ENCODE measurements around the gene BMERB1. TPM values are rescaled to one million over a fixed set of nuclear protein-coding genes. Genes with fewer than 3 reads are reported as not detected.

BMERB1 gene
- total and polyA plus RNA-seq, 2 experiments from 2014 or later, result 7.3 to 10.3 TPM

DNA sequence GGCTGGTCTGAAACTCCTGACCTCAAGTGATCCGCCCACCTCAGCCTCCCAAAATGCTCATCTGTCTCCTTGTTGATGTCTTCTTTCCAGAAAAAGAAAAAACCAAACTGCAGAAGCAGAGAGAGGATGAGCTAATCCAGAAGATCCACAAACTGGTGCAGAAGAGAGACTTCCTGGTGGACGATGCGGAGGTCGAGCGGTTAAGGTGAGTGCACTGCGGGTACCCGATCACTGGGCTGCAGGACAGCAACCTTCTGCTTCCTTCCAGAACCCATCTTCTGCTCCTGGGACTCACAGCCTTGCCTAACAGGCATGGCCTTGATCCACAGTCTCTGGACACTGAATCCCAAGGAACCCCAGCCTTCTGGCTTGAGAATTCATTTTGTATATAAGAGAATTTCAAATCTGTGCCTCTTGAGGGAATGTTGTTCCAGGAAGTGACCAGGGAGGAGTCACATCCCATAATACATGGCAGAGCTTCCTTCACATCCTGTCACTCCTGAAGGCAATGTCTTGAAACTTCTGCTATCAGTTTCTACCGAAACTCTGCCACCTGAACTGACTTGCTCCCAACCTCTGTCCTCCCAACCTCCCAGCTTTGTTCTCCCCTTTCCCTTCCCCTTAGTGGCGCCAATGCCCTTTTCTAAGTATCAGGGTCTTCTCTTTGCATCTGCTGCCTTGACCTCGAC, 146.9 kb downstream of the BMERB1 start:
- Histone ChIP-seq H2AFZ (no peak overlapping the region), H3K9me2 (replicated peaks; ENCODE audit: insufficient read depth) (no peaks in the 10 kb centered on the region), H3K36me3 (replicated peaks; ENCODE audit: insufficient read depth, low read depth) (no peaks in the 10 kb centered on the region), H3K9me3 (ENCODE audit: low read depth) (no peaks in the 10 kb centered on the region), H3K4me1 (ENCODE audit: insufficient read depth) (no peaks in the 10 kb centered on the region), H3K4me2 (no peak overlapping the region), H3K79me2 (no peaks in the 10 kb centered on the region), H3K27ac (no peak overlapping the region), H3K4me3 (no peak overlapping the region), H4K20me1 (ENCODE audit: insufficient read depth, poor library complexity, severe bottlenecking) (no peaks in the 10 kb centered on the region), H3K27me3 (no peaks in the 10 kb centered on the region)
- TF ChIP-seq EZH2phosphoT487 (IDR thresholded peaks at IDR 0.05; ENCODE audit: low read depth, severe bottlenecking, unreplicated experiment), result no peak
- TF ChIP-seq CTCF (IDR thresholded peaks at IDR 0.05; ENCODE audit: poor library complexity), result no peak
- no peak for TF ChIP-seq EZH2 (IDR thresholded peaks at IDR 0.05; ENCODE audit: borderline replicate concordance)
- WGBS (ENCODE audit: low lambda C conversion rate, missing lambda C conversion rate), result 94% methylated on average over 10 of the region's 10 CpGs
- no peak for DNase-seq (ENCODE audit: low spot score)

DNA sequence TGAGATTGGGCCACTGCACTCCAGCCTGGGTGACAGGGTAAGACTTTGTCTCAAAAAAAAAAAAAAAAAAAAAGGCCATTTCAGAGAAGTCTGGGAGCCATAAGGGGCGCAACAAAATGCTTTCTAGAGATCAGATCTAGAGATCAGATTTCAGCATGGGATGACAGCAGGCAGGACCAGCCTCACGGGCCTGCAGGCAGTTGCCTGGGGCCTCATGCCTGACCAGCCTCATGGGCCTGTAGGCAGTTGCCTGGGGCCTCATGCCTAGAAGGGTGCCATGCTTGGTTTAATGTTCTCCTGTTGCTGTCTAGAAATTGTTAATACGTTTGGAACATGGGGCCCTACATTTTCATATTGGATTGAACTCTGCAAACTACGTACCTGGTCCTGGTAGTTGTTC, 149.1 kb downstream of the BMERB1 start:
- Histone ChIP-seq H2AFZ (no peak overlapping the region), H3K27ac (no peak overlapping the region), H3K4me3 (no peak overlapping the region), H3K9me3 (ENCODE audit: low read depth) (no peaks in the 10 kb centered on the region), H3K36me3 (replicated peaks; ENCODE audit: insufficient read depth, low read depth) (no peaks in the 10 kb centered on the region), H3K4me2 (no peak overlapping the region), H3K79me2 (no peaks in the 10 kb centered on the region), H4K20me1 (ENCODE audit: insufficient read depth, poor library complexity, severe bottlenecking) (no peaks in the 10 kb centered on the region), H3K9me2 (replicated peaks; ENCODE audit: insufficient read depth) (no peaks in the 10 kb centered on the region), H3K27me3 (no peaks in the 10 kb centered on the region), H3K4me1 (ENCODE audit: insufficient read depth) (no peaks in the 10 kb centered on the region)
- WGBS (ENCODE audit: low lambda C conversion rate, missing lambda C conversion rate), result 87% methylated on average over 4 of the region's 4 CpGs
- DNase-seq (ENCODE audit: low spot score), result no peak
- TF ChIP-seq EZH2 (IDR thresholded peaks at IDR 0.05; ENCODE audit: borderline replicate concordance), result no peak
- no peak for TF ChIP-seq EZH2phosphoT487 (IDR thresholded peaks at IDR 0.05; ENCODE audit: low read depth, severe bottlenecking, unreplicated experiment)
- TF ChIP-seq CTCF (IDR thresholded peaks at IDR 0.05; ENCODE audit: poor library complexity), result no peak

DNA sequence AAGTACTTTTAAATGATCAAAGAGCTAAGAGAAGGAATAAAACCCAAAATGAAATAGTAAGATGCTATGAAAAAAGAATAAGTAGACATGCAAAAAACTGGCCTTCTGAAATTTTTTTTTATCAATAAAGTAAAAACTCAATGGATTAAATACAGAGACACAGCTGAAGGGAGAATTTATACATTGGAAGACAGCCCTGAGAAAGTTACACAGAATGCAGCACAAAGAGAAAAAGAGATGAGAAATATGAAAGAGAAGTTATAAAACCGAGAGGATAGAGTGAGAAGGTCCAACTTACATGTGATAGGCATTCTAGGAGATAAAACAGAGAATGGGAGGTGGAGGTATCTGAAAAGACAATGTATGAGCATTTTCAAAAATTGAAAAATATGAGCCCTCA, 151.6 kb downstream of the BMERB1 start:
- Histone ChIP-seq H3K9me2 (replicated peaks; ENCODE audit: insufficient read depth) (no peaks in the 10 kb centered on the region), H2AFZ (no peak overlapping the region), H3K36me3 (replicated peaks; ENCODE audit: insufficient read depth, low read depth) (no peaks in the 10 kb centered on the region), H3K27ac (no peak overlapping the region), H3K27me3 (no peaks in the 10 kb centered on the region), H3K4me2 (no peak overlapping the region), H3K4me1 (ENCODE audit: insufficient read depth) (peaks cover 5% of the 10 kb centered on the region), H3K4me3 (no peak overlapping the region), H4K20me1 (ENCODE audit: insufficient read depth, poor library complexity, severe bottlenecking) (no peaks in the 10 kb centered on the region), H3K79me2 (no peaks in the 10 kb centered on the region), H3K9me3 (ENCODE audit: low read depth) (no peaks in the 10 kb centered on the region)
- 89% methylated on average over 1 of the region's 1 CpG for WGBS (ENCODE audit: low lambda C conversion rate, missing lambda C conversion rate)
- no peak for DNase-seq (ENCODE audit: low spot score)
- TF ChIP-seq EZH2 (IDR thresholded peaks at IDR 0.05; ENCODE audit: borderline replicate concordance) (no peak), CTCF (IDR thresholded peaks at IDR 0.05; ENCODE audit: poor library complexity) (no peak), EZH2phosphoT487 (IDR thresholded peaks at IDR 0.05; ENCODE audit: low read depth, severe bottlenecking, unreplicated experiment) (no peak)
